ENCODE data around the gene LRRFIP2.
"Not testable (repeated sequence)": the region's sequence is repeated elsewhere in the genome, so short reads cannot be mapped to it uniquely, and the experiment has no call there.

GRCh38 chr3:37206041-37206440 is 31.7 kb upstream of the LRRFIP2 start:
- TF ChIP-seq RAD21 (IDR thresholded peaks at IDR 0.05; ENCODE audit: low read length); CTCF (conservative IDR thresholded peaks at IDR 0.05; ENCODE audit: low read depth, low read length); RFX5 (IDR thresholded peaks at IDR 0.05; ENCODE audit: low read depth, low read length); POLR2A (IDR thresholded peaks at IDR 0.05; ENCODE audit: low read depth, low read length): not testable (repeated sequence)
- TF ChIP-seq, protein P1, sequence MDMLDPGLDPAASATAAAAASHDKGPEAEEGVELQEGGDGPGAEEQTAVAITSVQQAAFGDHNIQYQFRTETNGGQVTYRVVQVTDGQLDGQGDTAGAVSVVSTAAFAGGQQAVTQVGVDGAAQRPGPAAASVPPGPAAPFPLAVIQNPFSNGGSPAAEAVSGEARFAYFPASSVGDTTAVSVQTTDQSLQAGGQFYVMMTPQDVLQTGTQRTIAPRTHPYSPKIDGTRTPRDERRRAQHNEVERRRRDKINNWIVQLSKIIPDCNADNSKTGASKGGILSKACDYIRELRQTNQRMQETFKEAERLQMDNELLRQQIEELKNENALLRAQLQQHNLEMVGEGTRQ (IDR thresholded peaks at IDR 0.05; ENCODE audit: low read depth, low read length): not testable (repeated sequence)

Measured in IMR-90 (cell line).